NCI-H146 treated with DMSO at 0.1 percent for 48 hours (cell line): ENCODE data around the gene TAMM41.
"Not testable (repeated sequence)": the region's sequence is repeated elsewhere in the genome, so short reads cannot be mapped to it uniquely, and the experiment has no call there.

Experiments
- DNase-seq: peaks from one replicate; lab custom pipeline; 2025; ENCODE audit not compliant: unreplicated experiment; lab: John Stamatoyannopoulos, UW

Gene TAMM41

DNA sequence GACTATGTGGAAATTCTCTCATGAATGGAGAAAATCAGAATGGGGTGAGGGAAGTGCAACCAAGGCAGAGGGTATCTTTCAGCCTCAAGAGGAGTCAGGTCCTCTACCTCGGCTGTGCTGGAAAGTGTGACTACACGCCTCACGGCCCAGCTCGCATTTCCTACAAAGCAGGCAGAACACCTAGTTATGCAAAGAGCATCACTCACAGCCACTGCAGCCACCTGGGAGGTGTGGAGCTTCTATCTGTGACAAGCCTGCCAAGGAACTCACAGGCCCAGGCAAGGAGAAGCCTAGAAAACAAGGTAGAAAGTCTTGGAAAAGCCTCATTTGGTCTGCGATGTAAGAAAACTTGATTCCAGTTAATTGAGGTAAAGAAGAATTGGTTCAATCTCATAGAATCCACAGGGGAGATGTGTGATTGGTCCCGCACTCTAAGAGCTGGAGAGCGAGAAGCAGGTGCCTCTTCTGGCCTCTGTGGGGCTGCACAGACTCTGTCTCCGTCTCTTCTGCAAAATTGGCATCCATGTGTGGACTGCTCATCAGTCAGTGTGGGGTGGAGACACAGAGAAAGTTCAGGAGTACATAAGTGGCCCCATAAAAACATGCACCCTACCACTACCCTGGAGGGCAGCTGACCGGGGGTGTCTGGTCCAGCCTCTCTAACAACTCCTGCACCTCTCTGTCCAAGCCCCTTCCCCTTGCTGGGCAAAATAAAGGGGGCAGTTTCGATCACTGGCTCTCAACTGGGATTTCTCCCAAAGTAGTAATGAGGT lies 76.8 kb downstream of the TAMM41 start:
- no peak for DNase-seq

DNA sequence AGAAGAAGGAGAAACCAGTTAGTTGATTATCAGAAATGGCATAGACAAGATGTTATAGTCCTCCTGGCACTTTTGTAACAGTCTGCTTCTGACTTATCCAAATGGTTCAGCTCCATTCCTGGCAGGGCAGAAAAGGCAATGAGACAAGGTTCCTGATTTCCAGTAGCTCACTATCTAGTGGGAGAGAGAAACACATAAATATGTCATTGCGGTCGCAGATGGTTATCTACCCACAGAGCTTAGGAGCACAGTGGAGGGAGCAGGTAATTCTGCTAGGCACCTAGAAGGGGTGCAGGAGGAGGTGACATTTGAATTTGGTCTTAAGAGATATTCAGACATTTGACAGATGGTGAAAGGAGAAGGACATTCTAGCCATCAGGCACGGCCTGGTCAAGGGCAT lies 78.1 kb downstream of the TAMM41 start:
- no peak for DNase-seq

DNA sequence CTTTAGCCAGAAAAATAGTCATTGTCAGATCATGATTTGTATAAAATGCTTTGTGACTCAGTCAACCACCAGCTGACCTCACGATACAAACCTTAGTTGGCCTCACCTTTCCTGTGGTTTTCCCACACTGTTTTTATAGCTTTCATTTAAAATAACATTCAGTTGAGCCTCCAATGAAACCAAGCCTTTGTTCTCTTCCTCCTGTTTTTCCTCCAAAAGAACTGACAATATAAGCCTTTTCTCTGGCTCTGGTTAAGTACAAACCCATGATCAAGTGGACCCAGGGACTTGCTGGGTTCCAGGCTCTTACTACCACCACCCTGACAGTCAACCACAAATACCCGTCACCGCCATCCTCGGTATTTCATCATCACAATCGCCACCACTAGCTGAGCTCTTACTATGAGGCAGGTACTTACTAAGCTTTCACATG lies 81.7 kb downstream of the TAMM41 start:
- DNase-seq: no peak

DNA sequence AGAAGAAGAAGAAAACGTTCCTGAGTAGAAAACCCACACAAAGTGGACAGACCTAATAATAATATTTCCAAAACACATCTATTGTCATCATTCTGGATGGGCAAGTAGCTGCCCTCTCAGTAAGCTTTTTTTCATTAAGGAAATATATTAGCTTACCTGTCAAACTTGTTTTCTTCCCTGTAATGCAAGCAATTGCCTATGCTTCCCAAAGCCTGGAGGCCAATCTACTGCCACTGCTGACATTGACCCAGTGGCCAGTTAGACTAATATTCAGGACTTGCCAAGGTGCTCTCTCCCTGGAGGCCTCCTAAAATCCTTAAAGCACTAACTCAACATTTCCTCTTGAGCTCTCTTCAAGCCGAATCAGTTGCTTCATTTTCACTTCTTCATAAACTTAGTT lies 86.7 kb downstream of the TAMM41 start:
- no peak for DNase-seq

DNA sequence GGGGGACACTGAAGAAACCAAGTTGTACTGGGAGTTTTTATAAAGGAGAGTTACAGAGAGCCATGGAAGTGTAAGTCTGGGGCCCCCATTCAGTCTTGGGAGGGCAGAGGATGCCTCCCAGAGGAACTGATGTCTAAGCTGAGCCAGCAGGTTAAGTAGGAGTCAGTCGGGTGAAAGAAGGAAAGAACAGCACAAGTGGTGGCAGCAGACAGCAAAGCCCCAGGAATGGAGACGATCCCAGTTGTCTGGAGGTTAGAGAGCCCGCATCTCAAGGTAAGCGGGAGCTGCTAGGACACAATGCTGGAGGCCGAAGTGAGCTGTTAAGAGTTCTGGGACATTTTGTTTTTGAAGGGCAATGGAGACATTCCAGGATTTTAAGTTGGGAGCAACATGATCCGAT lies 88.8 kb downstream of the TAMM41 start:
- no peak for DNase-seq

DNA sequence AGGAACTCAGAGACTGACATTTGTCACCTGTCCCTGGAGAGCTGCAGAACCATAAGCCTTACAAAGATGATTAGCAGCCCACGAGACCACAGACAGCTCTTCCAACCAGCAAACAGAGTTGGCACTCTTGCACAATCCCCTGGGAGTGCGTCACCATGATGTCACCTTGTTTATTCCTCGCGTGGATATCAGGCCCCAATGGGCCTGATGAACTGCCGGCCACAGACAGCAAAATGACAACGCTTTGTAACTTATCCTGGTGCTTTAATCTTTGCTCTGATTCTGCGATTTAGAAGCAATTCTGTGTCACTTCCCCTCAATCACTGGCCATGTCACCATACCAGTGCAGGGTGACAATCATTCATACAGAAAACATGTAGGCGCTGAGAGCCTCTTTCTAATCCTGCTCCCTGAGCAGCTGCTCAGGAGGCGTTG lies 89.2 kb downstream of the TAMM41 start:
- DNase-seq: no peak

DNA sequence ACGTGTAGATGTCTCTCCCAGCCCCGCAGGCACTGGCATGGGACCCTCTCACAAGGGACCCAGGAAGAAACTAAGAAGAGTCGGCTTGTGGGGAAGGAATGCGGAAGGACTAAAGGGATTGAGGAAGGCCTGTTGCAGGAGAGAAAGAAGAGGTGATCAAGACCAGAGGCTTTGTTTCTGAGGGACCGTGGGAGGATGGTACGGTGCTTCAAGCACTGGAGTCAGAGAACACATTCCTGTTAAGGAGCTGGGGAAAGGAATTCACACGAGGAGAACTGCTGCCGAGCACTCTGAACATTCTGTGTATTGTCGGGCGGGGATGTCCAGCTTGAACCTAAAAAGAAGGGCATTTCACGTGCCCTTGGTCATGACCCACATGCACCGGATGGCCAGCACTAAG lies 91.4 kb downstream of the TAMM41 start:
- no peak for DNase-seq

DNA sequence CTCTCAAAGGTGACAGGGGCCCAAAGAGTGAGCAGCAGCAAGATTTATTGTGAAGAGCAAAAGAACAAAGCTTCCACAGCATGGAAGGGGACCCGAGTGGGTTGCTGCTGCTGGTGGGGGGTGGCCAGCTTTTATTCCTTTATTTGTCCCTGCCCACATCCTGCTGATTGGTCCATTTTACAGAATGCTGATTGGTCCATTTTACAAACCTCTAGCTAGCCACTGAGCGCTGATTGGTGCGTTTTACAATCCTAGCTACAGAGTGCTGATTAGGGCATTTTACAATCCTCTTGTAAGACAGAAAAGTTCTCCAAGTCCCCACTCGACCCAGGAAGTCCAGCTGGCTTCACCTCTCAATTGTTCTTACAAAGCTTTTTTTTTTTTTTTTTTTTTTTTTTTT lies 94.4 kb downstream of the TAMM41 start:
- not testable (repeated sequence) for DNase-seq

DNA sequence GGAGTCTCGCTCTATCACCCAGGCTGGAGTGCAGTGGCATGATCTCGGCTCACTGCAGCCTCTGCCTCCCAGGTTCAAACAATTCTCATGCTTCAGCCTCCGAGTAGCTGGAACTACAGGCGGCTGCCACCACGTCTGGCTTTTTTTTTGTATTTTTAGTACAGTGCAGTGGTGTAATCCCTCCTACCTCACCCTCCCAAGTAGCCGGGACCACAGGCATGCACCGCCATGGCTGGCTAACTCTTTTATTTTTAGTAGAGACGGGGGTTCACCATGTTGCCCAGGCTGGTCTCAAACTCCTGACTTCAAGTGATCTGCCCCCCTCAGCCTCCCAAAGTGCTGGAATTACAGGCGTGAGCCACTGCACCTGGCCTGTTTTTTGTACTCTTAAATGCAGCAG lies 98.4 kb downstream of the TAMM41 start:
- DNase-seq: not testable (repeated sequence)
